Neural crest cell (in vitro differentiated cells): ENCODE results near the gene FARSB. TPM values are rescaled to one million over a fixed set of nuclear protein-coding genes. Genes with fewer than 3 reads are reported as not detected.

Source experiments
- DNase-seq: peaks from one replicate; pipeline ENCODE4 v3.0.0; 2021; ENCODE audit warnings: low read depth, mixed read lengths, low spot score
- H3K27ac Mint-ChIP-seq: one replicate; pipeline ENCODE4 v1.8.0; 2021; ENCODE audit warnings: mild to moderate bottlenecking, mixed read lengths; ENCODE audit not compliant: unreplicated experiment
- H3K27me3 Mint-ChIP-seq: 2 replicates; pipeline ENCODE4 v1.8.0; 2021; ENCODE audit warnings: low read depth, mild to moderate bottlenecking, mixed read lengths
- H3K36me3 Mint-ChIP-seq: 2 replicates; pipeline ENCODE4 v1.8.0; 2021; ENCODE audit warnings: low read depth, mild to moderate bottlenecking, mixed read lengths
- H3K4me1 Mint-ChIP-seq: 2 replicates; pipeline ENCODE4 v1.8.0; 2021; ENCODE audit warnings: mixed read lengths
- H3K4me3 Mint-ChIP-seq: one replicate; pipeline ENCODE4 v1.8.0; 2021; ENCODE audit warnings: mild to moderate bottlenecking, mixed read lengths
- H3K9me3 Mint-ChIP-seq: 2 replicates; pipeline ENCODE4 v1.8.0; 2021; ENCODE audit warnings: mixed read lengths
- total RNA-seq: library from RNA; stranded (reverse); gene quantifications from 2 replicates; pipeline ENCODE4 v1.2.1, GENCODE V29; 2021
- TF ChIP-seq, protein P1 (sequence below): fragments of 200-600 bp; sonication (generic); conservative IDR thresholded peaks from 2 replicates; pipeline ENCODE4 v1.5.0; 2021; ENCODE audit warnings: antibody characterized with exemption, mild to moderate bottlenecking

Gene FARSB
- total RNA-seq, 1 donor from 2014 or later = 38.7 TPM

DNA sequence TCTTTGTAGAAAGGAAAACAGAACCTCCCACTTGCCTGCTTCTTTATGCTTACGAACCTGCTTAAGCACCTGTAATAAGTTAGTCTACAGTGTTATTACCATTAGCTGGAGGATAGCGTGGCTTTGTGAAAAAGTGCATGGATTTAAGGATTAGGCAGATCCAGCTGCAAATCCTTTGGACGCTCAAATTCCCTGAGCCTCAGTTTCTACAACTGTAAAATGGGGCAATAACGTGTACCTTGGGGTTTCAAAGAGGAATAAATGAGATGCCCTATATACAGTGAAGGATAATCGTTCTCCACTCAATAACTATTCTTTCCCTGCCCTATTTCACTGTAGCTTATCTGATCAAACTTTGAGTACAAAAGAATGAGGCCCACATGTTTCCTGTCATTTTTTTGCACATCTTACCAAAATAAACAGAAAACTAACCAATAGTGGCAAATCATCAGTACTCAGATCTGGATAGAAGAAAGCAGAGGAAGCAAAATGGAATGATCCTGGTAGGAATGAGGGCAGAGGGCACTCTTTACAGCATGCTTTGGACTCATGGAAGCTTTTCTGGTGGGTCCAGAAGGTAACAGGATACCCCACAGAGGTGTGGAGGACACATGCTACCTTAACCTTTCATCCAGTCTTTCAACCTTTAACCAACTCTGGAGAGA lies 30.3 kb upstream of the FARSB start:
- TF ChIP-seq, protein P1, sequence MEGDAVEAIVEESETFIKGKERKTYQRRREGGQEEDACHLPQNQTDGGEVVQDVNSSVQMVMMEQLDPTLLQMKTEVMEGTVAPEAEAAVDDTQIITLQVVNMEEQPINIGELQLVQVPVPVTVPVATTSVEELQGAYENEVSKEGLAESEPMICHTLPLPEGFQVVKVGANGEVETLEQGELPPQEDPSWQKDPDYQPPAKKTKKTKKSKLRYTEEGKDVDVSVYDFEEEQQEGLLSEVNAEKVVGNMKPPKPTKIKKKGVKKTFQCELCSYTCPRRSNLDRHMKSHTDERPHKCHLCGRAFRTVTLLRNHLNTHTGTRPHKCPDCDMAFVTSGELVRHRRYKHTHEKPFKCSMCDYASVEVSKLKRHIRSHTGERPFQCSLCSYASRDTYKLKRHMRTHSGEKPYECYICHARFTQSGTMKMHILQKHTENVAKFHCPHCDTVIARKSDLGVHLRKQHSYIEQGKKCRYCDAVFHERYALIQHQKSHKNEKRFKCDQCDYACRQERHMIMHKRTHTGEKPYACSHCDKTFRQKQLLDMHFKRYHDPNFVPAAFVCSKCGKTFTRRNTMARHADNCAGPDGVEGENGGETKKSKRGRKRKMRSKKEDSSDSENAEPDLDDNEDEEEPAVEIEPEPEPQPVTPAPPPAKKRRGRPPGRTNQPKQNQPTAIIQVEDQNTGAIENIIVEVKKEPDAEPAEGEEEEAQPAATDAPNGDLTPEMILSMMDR = no peak
- H3K36me3 Mint-ChIP-seq = no peaks in the 10 kb centered on the region
- H3K4me3 Mint-ChIP-seq = no peak overlapping the region
- no peaks in the 10 kb centered on the region for H3K9me3 Mint-ChIP-seq
- DNase-seq = no peak
- H3K27me3 Mint-ChIP-seq = peaks cover 4% of the 10 kb centered on the region
- H3K27ac Mint-ChIP-seq = no peak overlapping the region
- H3K4me1 Mint-ChIP-seq = peaks cover 5% of the 10 kb centered on the region

DNA sequence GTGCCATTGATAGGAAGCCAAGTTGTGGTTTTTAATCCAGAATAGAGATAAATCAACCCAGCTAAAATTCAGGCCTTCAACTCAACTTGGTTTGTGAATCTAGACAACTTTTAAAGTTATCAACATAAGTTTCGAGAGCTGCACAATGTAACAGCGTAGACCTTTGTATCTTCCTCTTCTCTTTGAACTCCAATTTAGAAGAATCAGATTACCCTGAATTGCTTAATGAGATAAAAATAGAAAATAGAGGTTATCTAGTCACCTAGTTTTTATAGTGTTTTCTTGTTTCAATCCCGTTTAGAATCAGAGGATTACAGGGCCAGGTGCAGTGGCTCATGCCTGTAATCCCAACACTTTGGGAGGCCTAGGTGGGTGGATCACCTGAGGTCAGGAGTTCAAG lies 27.9 kb upstream of the FARSB start:
- H3K4me3 Mint-ChIP-seq = no peak overlapping the region
- H3K36me3 Mint-ChIP-seq = no peaks in the 10 kb centered on the region

DNA sequence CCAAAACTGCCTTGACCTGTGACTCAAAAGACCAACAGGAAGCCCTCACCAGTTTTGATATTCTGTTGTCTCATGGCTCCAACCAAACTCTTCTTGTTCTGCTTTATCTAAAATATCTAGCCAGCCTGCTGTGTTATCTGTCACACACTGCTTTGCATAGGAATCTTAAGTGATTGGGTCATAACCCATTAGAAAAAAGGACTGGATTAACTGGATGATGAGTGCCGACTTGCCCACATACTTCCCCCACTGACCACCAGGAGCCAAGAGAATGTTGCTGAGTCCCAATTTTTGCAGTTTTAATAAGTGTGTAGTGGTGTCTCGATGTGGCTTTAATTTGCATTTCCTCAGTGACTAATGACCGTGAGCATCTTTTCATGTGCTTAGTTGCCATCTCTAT lies 22.1 kb upstream of the FARSB start:
- Mint-ChIP-seq H3K27me3 (peaks cover 30% of the 10 kb centered on the region), H3K4me1 (no peaks in the 10 kb centered on the region), H3K4me3 (no peak overlapping the region), H3K27ac (no peak overlapping the region), H3K36me3 (no peaks in the 10 kb centered on the region), H3K9me3 (no peaks in the 10 kb centered on the region)
- TF ChIP-seq, protein P1 = peak; percentile 38
- no peak for DNase-seq

More for the DNA sequence above, 27.9 kb upstream of the FARSB start:
- no peak for DNase-seq
- Mint-ChIP-seq H3K27me3 (peaks cover 7% of the 10 kb centered on the region), H3K4me1 (no peaks in the 10 kb centered on the region), H3K27ac (no peak overlapping the region), H3K9me3 (no peaks in the 10 kb centered on the region)
- TF ChIP-seq, protein P1 = no peak

GRCh38 chr2:222673883-222674282 lies 18.0 kb upstream of the FARSB start:
- DNase-seq = no peak
- Mint-ChIP-seq H3K36me3 (no peaks in the 10 kb centered on the region), H3K27ac (no peak overlapping the region), H3K4me3 (peak overlapping the region; percentile 32), H3K27me3 (peaks cover 60% of the 10 kb centered on the region), H3K4me1 (peaks cover 14% of the 10 kb centered on the region), H3K9me3 (no peaks in the 10 kb centered on the region)
- TF ChIP-seq, protein P1 = no peak

- Mint-ChIP-seq H3K4me3 (peak overlapping the region; percentile 32), H3K4me1 (peaks cover 14% of the 10 kb centered on the region), H3K27ac (no peak overlapping the region), H3K9me3 (no peaks in the 10 kb centered on the region), H3K36me3 (no peaks in the 10 kb centered on the region), H3K27me3 (peaks cover 59% of the 10 kb centered on the region)
- no peak for DNase-seq
- TF ChIP-seq, protein P1 = no peak
Measured at GRCh38 chr2:222673273-222673672, 17.4 kb upstream of the FARSB start.
